ENCODE measurements around the gene FSTL3. TPM values are rescaled to one million over a fixed set of nuclear protein-coding genes. Genes with fewer than 3 reads are reported as not detected.

FSTL3 gene
- total and polyA plus RNA-seq, 3 donors from 2014 or later: 98.6 to 397 (median 343) TPM

GRCh38 chr19:674282-675151 is 1.7 kb upstream of the FSTL3 start:
- no peaks in the 10 kb centered on the region for H3K36me3 ChIP-seq (ENCODE audit: low read depth, missing control alignments)
- no peak for TF ChIP-seq POLR2A (IDR thresholded peaks at IDR 0.05)

GRCh38 chr19:676007-676338 is 219 bp upstream of the FSTL3 start:
- H3K36me3 ChIP-seq (ENCODE audit: low read depth, missing control alignments): no peaks in the 10 kb centered on the region
- 4 to 13% methylated on average over 12 to 18 of the region's 31 CpGs for WGBS, 2 donors
- H3K4me1 ChIP-seq: peaks cover 44% of the 10 kb centered on the region
- intact Hi-C loops (cut with DNase I; ENCODE audit: low total_unique reads): no loop called here
- no peak for DNase-seq
- H3K4me3 ChIP-seq: peak overlapping the region; percentile 51 to 52
- H3K27ac ChIP-seq: peak overlapping the region in 1 of 2 donors; percentile 86
- H3K27me3 ChIP-seq: no peaks in the 10 kb centered on the region
- no peaks in the 10 kb centered on the region for H3K9me3 ChIP-seq
- TF ChIP-seq POLR2A (IDR thresholded peaks at IDR 0.05) (no peak), CTCF (IDR thresholded peaks at IDR 0.05) (no peak)

More at GRCh38 chr19:674282-675151, 1.7 kb upstream of the FSTL3 start:
- WGBS, 2 donors: 27 to 45% methylated on average over 31 to 38 of the region's 38 CpGs
- no peak overlapping the region for H3K4me3 ChIP-seq
- peaks cover 43% of the 10 kb centered on the region for H3K4me1 ChIP-seq
- peak; percentile 62 for DNase-seq
- H3K27ac ChIP-seq: peak overlapping the region; percentile 44 to 86
- intact Hi-C loops (cut with DNase I; ENCODE audit: low total_unique reads): no loop called here
- H3K27me3 ChIP-seq: no peaks in the 10 kb centered on the region
- H3K9me3 ChIP-seq: no peaks in the 10 kb centered on the region

GRCh38 chr19:677201-677600 is 1.0 kb downstream of the FSTL3 start:
- Histone ChIP-seq H3K27ac (peak overlapping the region; percentile 69 to 86), H3K9me3 (no peaks in the 10 kb centered on the region), H3K27me3 (no peaks in the 10 kb centered on the region), H3K4me3 (peak overlapping the region; percentile 51 to 52), H3K36me3 (ENCODE audit: low read depth, missing control alignments) (no peaks in the 10 kb centered on the region), H3K4me1 (peaks cover 44% of the 10 kb centered on the region)
- peak; percentile 58 for DNase-seq
- TF ChIP-seq CTCF (IDR thresholded peaks at IDR 0.05): no peak
- no peak for TF ChIP-seq POLR2A (IDR thresholded peaks at IDR 0.05)
- intact Hi-C loops (cut with DNase I; ENCODE audit: low total_unique reads): no loop called here
- 34 to 55% methylated on average over 4 to 14 of the region's 15 CpGs for WGBS, 2 donors

GRCh38 chr19:677601-678436 is 1.6 kb downstream of the FSTL3 start:
- WGBS, 2 donors: 46 to 59% methylated on average over 9 to 15 of the region's 22 CpGs
- peak overlapping the region in 1 of 2 donors; percentile 52 for H3K4me3 ChIP-seq

More at GRCh38 chr19:677601-678436, 1.6 kb downstream of the FSTL3 start:
- TF ChIP-seq CTCF (IDR thresholded peaks at IDR 0.05) (no peak), POLR2A (IDR thresholded peaks at IDR 0.05) (no peak)
- H3K27ac ChIP-seq: peak overlapping the region; percentile 69 to 86
- intact Hi-C loops (cut with DNase I; ENCODE audit: low total_unique reads): no loop called here
- no peaks in the 10 kb centered on the region for H3K36me3 ChIP-seq (ENCODE audit: low read depth, missing control alignments)
- peaks cover 42% of the 10 kb centered on the region for H3K4me1 ChIP-seq
- DNase-seq: no peak
- H3K9me3 ChIP-seq: no peaks in the 10 kb centered on the region
- no peaks in the 10 kb centered on the region for H3K27me3 ChIP-seq

All from testis (tissue), 3 donors.